Memory B cell (primary cell): ENCODE measurements around the gene DDA1.
"Not testable (repeated sequence)": the region's sequence is repeated elsewhere in the genome, so short reads cannot be mapped to it uniquely, and the experiment has no call there.

Experiments
- ATAC-seq: fragments of 150-1000 bp; cut with Tn5 transposase; 2 replicates; pipeline ENCODE4 v1.10.0; 2021; ENCODE audit warnings: low read depth, mild to moderate bottlenecking, moderate library complexity
- DNase-seq, 2 donors: peaks; one replicate each; pipeline ENCODE4 v3.0.0; 2022; ENCODE audit warnings: low spot score in 2 of 2
- H3K27ac Mint-ChIP-seq: one replicate; pipeline ENCODE4 v1.8.0; 2022; ENCODE audit warnings: mild to moderate bottlenecking, moderate library complexity, mixed read lengths
- H3K27me3 Mint-ChIP-seq: one replicate; pipeline ENCODE4 v1.8.0; 2022; ENCODE audit warnings: mixed read lengths
- H3K36me3 Mint-ChIP-seq: one replicate; pipeline ENCODE4 v1.8.0; 2022; ENCODE audit warnings: mild to moderate bottlenecking, mixed read lengths
- H3K4me1 Mint-ChIP-seq: one replicate; pipeline ENCODE4 v1.8.0; 2022; ENCODE audit warnings: mixed read lengths
- H3K4me3 Mint-ChIP-seq: one replicate; pipeline ENCODE4 v1.8.0; 2022; ENCODE audit warnings: mild to moderate bottlenecking, moderate library complexity, mixed read lengths
- H3K9me3 Mint-ChIP-seq: one replicate; pipeline ENCODE4 v1.8.0; 2022; ENCODE audit warnings: mixed read lengths

The DDA1 gene

GRCh38 chr19:17351815-17352435 is 42.6 kb downstream of the DDA1 start:
- no peak overlapping the region for H3K4me3 Mint-ChIP-seq
- no peaks in the 10 kb centered on the region for H3K36me3 Mint-ChIP-seq
- DNase-seq (no peak), ATAC-seq (no peak)
- H3K27ac Mint-ChIP-seq = no peak overlapping the region
- no peaks in the 10 kb centered on the region for H3K9me3 Mint-ChIP-seq
- H3K27me3 Mint-ChIP-seq = peaks cover 32% of the 10 kb centered on the region
- H3K4me1 Mint-ChIP-seq = peaks cover 7% of the 10 kb centered on the region

DNA sequence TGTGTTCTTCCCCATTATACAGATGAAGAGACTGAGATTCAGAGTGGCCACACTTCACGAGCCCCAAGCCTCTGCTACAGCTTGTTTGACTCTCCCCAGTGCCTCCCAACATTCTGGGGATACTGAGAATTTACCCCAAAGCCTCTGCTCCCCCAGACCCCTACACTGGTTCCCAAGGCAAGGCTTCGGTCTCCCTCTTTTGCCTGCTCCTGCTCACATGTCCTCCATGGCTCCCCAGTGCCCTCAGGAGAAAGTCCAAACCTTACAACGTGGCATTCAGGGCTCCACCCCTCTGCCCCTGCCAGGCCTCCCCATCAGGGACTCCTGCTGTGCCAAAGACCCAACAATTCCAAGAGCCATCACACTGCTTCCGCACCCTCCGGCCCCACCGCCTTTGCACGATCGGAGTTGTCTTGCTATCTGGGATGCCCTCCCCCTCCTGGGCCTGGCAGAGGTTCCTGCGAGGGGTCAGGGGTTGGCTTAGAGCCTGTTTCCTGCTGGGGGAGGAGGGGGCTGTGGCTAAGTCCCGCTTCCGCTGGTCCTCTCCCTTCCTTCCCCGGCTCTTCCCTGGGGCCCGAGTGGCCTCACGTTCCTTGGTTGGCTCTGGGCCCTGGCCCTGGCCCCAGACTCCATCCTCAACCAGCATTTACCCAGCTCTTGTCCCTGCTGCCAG is 43.4 kb downstream of the DDA1 start:
- ATAC-seq = no peak
- H3K27me3 Mint-ChIP-seq = peaks cover 29% of the 10 kb centered on the region
- no peaks in the 10 kb centered on the region for H3K36me3 Mint-ChIP-seq
- H3K27ac Mint-ChIP-seq = no peak overlapping the region
- H3K4me3 Mint-ChIP-seq = no peak overlapping the region
- DNase-seq = no peak
- H3K4me1 Mint-ChIP-seq = peaks cover 7% of the 10 kb centered on the region
- H3K9me3 Mint-ChIP-seq = no peaks in the 10 kb centered on the region

DNA sequence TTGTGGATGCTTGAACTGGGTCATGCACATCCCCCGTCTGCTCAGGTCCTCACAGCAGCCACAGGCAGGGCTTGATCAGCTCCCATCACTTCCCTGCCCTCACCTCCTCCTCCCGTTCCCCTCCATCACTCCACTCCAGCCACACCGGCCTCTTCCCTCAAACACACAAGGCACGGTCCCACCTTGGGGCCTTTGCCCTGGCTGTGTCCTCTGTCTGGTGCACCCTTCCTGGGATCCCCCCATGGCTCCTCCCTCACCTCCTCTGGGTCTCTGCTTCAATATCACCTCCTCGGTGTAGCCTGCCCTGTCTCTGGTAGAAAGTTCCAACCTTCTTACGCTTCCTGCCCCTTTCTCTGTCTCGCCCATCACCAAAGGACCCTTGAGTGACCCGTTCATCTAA is 44.0 kb downstream of the DDA1 start:
- Mint-ChIP-seq H3K27ac (no peak overlapping the region), H3K9me3 (no peaks in the 10 kb centered on the region), H3K4me1 (peaks cover 7% of the 10 kb centered on the region), H3K27me3 (peaks cover 28% of the 10 kb centered on the region), H3K36me3 (no peaks in the 10 kb centered on the region), H3K4me3 (no peak overlapping the region)
- no peak for DNase-seq
- no peak for ATAC-seq

DNA sequence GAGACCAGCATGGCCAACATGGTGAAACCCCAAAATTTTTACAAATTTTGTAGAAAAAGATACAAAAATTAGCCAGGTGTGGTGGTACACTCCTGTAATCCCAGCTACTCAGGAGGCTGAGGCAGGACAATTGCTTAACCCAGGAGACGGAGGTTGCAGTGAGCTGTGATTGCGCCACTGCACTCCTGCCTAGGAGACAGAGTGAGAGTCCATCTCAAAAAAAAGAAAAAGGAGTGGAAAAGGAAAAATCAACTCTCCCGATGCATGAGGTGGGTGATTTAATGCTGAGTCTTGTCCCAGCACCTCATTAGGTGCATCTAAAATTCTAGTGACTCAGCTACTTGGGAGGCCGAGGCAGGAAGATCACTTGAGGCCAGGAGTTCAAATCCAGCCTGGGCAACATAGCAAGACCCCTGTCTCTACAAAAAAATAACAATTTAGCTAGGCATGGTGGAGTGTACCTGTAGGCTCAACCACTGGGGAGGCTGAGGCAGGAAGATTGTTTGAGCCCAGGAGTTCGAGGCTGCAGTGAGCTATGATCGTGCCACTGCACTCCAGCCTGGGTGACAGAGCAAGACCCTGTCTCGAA is 47.8 kb downstream of the DDA1 start:
- H3K4me3 Mint-ChIP-seq = no peak overlapping the region
- DNase-seq = no peak
- ATAC-seq = no peak
- no peaks in the 10 kb centered on the region for H3K4me1 Mint-ChIP-seq
- H3K36me3 Mint-ChIP-seq = no peaks in the 10 kb centered on the region
- no peak overlapping the region for H3K27ac Mint-ChIP-seq
- no peaks in the 10 kb centered on the region for H3K9me3 Mint-ChIP-seq
- H3K27me3 Mint-ChIP-seq = peaks cover 26% of the 10 kb centered on the region

GRCh38 chr19:17357724-17358123 is 48.4 kb downstream of the DDA1 start:
- H3K4me1 Mint-ChIP-seq = no peaks in the 10 kb centered on the region
- no peaks in the 10 kb centered on the region for H3K36me3 Mint-ChIP-seq
- no peak overlapping the region for H3K4me3 Mint-ChIP-seq
- no peak overlapping the region for H3K27ac Mint-ChIP-seq
- peaks cover 28% of the 10 kb centered on the region for H3K27me3 Mint-ChIP-seq
- H3K9me3 Mint-ChIP-seq = no peaks in the 10 kb centered on the region
- DNase-seq (no peak), ATAC-seq (no peak)

DNA sequence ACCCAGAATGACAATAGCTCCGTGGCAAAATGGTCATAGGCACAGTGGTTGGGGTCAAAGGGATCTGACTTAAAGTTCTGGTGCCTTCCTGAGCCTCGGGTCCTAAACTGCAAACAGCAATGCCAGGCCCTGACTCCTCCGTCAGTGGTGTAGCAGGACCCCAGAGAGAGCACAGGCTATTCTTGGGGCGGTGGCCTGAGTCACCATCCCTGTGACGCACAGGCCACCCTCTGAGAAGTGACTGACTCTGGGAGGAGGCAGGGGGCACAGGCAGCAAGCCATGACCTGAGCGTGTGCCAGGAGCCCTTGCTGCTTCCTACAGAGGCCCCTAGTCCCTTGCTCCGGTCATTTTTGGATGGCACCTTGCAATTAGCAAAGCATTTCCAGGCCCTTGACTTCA is 49.0 kb downstream of the DDA1 start:
- peaks cover 24% of the 10 kb centered on the region for H3K27me3 Mint-ChIP-seq
- no peaks in the 10 kb centered on the region for H3K9me3 Mint-ChIP-seq
- no peaks in the 10 kb centered on the region for H3K4me1 Mint-ChIP-seq
- H3K36me3 Mint-ChIP-seq = no peaks in the 10 kb centered on the region
- H3K27ac Mint-ChIP-seq = no peak overlapping the region
- no peak for ATAC-seq
- no peak overlapping the region for H3K4me3 Mint-ChIP-seq
- no peak for DNase-seq

GRCh38 chr19:17359905-17360800 is 50.8 kb downstream of the DDA1 start:
- Mint-ChIP-seq H3K4me3 (no peak overlapping the region), H3K27ac (no peak overlapping the region), H3K9me3 (peaks cover 1% of the 10 kb centered on the region), H3K4me1 (no peaks in the 10 kb centered on the region), H3K36me3 (peaks cover 2% of the 10 kb centered on the region), H3K27me3 (peaks cover 27% of the 10 kb centered on the region)
- DNase-seq (no peak), ATAC-seq (no peak)

- H3K36me3 Mint-ChIP-seq, ATAC-seq, DNase-seq, H3K4me3 Mint-ChIP-seq, H3K27ac Mint-ChIP-seq, H3K9me3 Mint-ChIP-seq, H3K4me1 Mint-ChIP-seq: not testable (repeated sequence)
- peaks cover 32% of the 10 kb centered on the region for H3K27me3 Mint-ChIP-seq
Measured at GRCh38 chr19:17363852-17364605, 54.7 kb downstream of the DDA1 start.

- Mint-ChIP-seq H3K27ac (no peak overlapping the region), H3K27me3 (peaks cover 32% of the 10 kb centered on the region), H3K36me3 (peaks cover 4% of the 10 kb centered on the region), H3K9me3 (peaks cover 3% of the 10 kb centered on the region), H3K4me3 (no peak overlapping the region), H3K4me1 (peaks cover 5% of the 10 kb centered on the region)
- no peak for DNase-seq
- ATAC-seq = no peak
Measured at GRCh38 chr19:17365361-17365760, 56.0 kb downstream of the DDA1 start.

- H3K27ac Mint-ChIP-seq = peak overlapping the region; percentile 32
- H3K9me3 Mint-ChIP-seq = peaks cover 2% of the 10 kb centered on the region
- peaks cover 11% of the 10 kb centered on the region for H3K4me1 Mint-ChIP-seq
- H3K4me3 Mint-ChIP-seq = peak overlapping the region; percentile 36
- ATAC-seq = peak; percentile 97
- peaks cover 18% of the 10 kb centered on the region for H3K27me3 Mint-ChIP-seq
- DNase-seq = peak in 1 of 2 donors; percentile 43
- H3K36me3 Mint-ChIP-seq = peaks cover 2% of the 10 kb centered on the region
Measured at GRCh38 chr19:17370026-17370587, 60.7 kb downstream of the DDA1 start.
